K562 (cell line): ENCODE measurements around the gene SRD5A1. TPM values are rescaled to one million over a fixed set of nuclear protein-coding genes. Genes with fewer than 3 reads are reported as not detected.

Experiments used
- DACH1 ChIP-seq: fragments of 450-650 bp; IDR thresholded peaks from 2 replicates; pipeline ENCODE4 v1.6.1; 2018; ENCODE audit not compliant: partially characterized antibody
- E2F8 ChIP-seq: fragments of 450-650 bp; IDR thresholded peaks from 2 replicates; pipeline ENCODE4 v1.7.1; 2018; ENCODE audit warnings: mild to moderate bottlenecking, low read depth; ENCODE audit not compliant: partially characterized antibody
- ELF2 ChIP-seq: fragments of 250-450 bp; sonication (Bioruptor Pico); IDR thresholded peaks from 2 replicates; pipeline ENCODE4 v1.5.0; 2021; ENCODE audit warnings: mild to moderate bottlenecking
- FOXO4 ChIP-seq: fragments of 450-650 bp; formaldehyde crosslinking; IDR thresholded peaks from 2 replicates; pipeline ENCODE4 v1.4.0; 2020; ENCODE audit warnings: mild to moderate bottlenecking, moderate library complexity
- GABPA ChIP-seq: fragments of 200-800 bp; sonication (Bioruptor generic); conservative IDR thresholded peaks from 2 replicates; pipeline ENCODE4 v1.6.1; 2016; ENCODE audit warnings: low read depth, missing genetic modification characterization, missing compliant biosample characterization
- MXI1 ChIP-seq: IDR thresholded peaks from 2 replicates; pipeline ENCODE4 v1.6.1; 2011; ENCODE audit warnings: low read depth, mild to moderate bottlenecking, improper control_type of control experiment, low read length
- NKRF ChIP-seq: fragments of 450-650 bp; IDR thresholded peaks from 2 replicates; pipeline ENCODE4 v1.6.1; 2016; ENCODE audit warnings: borderline replicate concordance
- TFAP4 ChIP-seq: sonication (generic); formaldehyde crosslinking; IDR thresholded peaks from 2 replicates; pipeline ENCODE4 v1.8.0; 2022; ENCODE audit warnings: missing genetic modification reagents, mild to moderate bottlenecking, moderate library complexity, borderline replicate concordance
- ZBTB11 ChIP-seq, 3 experiments: fragments of 200-800 bp in 1 of 3; fragments of 250-450 bp in 1 of 3; fragments of 450-650 bp in 1 of 3; sonication (Bioruptor Pico) in 1 of 3; sonication (Bioruptor generic) in 1 of 3; formaldehyde crosslinking in 1 of 3; IDR thresholded peaks; 2 replicates each; pipeline versions ENCODE4 v1.6.1 to v1.8.0; 2016 to 2022; ENCODE audit warnings: mild to moderate bottlenecking in 2 of 3, missing genetic modification characterization in 2 of 3, missing compliant biosample characterization in 1 of 3, moderate library complexity in 1 of 3
- ZFX ChIP-seq: sonication (generic); formaldehyde crosslinking; IDR thresholded peaks from 2 replicates; pipeline ENCODE4 v1.8.0; 2022; ENCODE audit warnings: mild to moderate bottlenecking, missing genetic modification reagents, moderate library complexity
- ZMIZ1 ChIP-seq, 2 experiments: fragments of 150-350 bp in 1 of 2; IDR thresholded peaks; 2 replicates each; pipeline ENCODE4 v1.6.1; 2012 to 2016; ENCODE audit warnings: low read depth in 2 of 2, low read length in 2 of 2, mild to moderate bottlenecking in 1 of 2, moderate library complexity in 1 of 2
- polyA plus RNA-seq, 8 experiments: library from polyadenylated mRNA; depleted of rRNA in 4 of 8; stranded (reverse) in 5 of 8; unstranded in 3 of 8; fragments of >200 nt; fragmentation: Nextera tagmentation in 2 of 8; fragmentation: Illumina TruSeq in 1 of 8; extraction: Ambion mirVana in 2 of 8; extraction: Trizol in 1 of 8; gene quantifications; 2 replicates each; pipeline versions ENCODE4 v1.2.1 to v1.2.3, GENCODE V29; 2011 to 2014; ENCODE audit warnings: inconsistent platforms in 1 of 8, missing spikeins in 1 of 8
- total RNA-seq, 7 experiments: library from RNA; depleted of rRNA in 6 of 7; stranded (reverse); fragments of >200 nt in 6 of 7; fragmentation: Illumina TruSeq in 2 of 7; extraction: Trizol in 2 of 7; gene quantifications; 2 replicates each; pipeline versions ENCODE4 v1.2.1 to v1.2.3, GENCODE V29; 2011 to 2021; ENCODE audit warnings: low replicate concordance in 1 of 7

Gene SRD5A1
- total and polyA plus RNA-seq, 9 of the 15 experiments (the other 6 are each of a cell fraction or from before 2014, with no cell fraction given) = 1.3 to 22.6 (median 8.1) TPM

- TF ChIP-seq TFAP4 (CRISPR knock-in tag) (peak; percentile 73), FOXO4 (no peak), DACH1 (peak; percentile 96), E2F8 (peak; percentile 73), ZFX (CRISPR knock-in tag) (peak; percentile 74), GABPA (tag) (peak; percentile 96), NKRF (peak; percentile 95), MXI1 (peak; percentile 97), ZMIZ1 (IDR thresholded peaks at IDR 0.05; ENCODE audit: low read depth in 2 of 2, low read length in 2 of 2) (peak in 1 of 2 experiments; percentile 13; a peak in 1 of 4 replicates), ELF2 (CRISPR knock-in tag) (peak; percentile 92), ZBTB11 (CRISPR knock-in tag; IDR thresholded peaks at IDR 0.05) (peak in 1 of 3 experiments; percentile 89; a peak in 2 of 6 replicates)
Measured at GRCh38 chr5:6632888-6633468, at the start of gene SRD5A1, which contains the start of gene NSUN2 (continued).
